GM19043 (cell line): ENCODE results near the gene ADAMTS14.
"Not testable (repeated sequence)": the region's sequence is repeated elsewhere in the genome, so short reads cannot be mapped to it uniquely, and the experiment has no call there.

ENCODE experiments used
- ATAC-seq: cut with Tn5 transposase; IDR thresholded peaks from one replicate; pipeline ENCODE4 v1.9.1; 2021; ENCODE audit warnings: low read depth; ENCODE audit not compliant: unreplicated experiment

The ADAMTS14 gene

GRCh38 chr10:70761727-70762350 lies 89.5 kb downstream of the ADAMTS14 start:
- ATAC-seq, result no peak

- no peak for ATAC-seq
Observed at GRCh38 chr10:70762441-70763175, 90.3 kb downstream of the ADAMTS14 start.

GRCh38 chr10:70763567-70763966 lies 91.3 kb downstream of the ADAMTS14 start:
- no peak for ATAC-seq

GRCh38 chr10:70765794-70766594 lies 93.7 kb downstream of the ADAMTS14 start:
- ATAC-seq, result no peak

GRCh38 chr10:70768026-70768685 lies 95.8 kb downstream of the ADAMTS14 start:
- not testable (repeated sequence) for ATAC-seq

GRCh38 chr10:70769121-70769520 lies 96.8 kb downstream of the ADAMTS14 start:
- ATAC-seq, result no peak

- ATAC-seq, result no peak
Observed at GRCh38 chr10:70770001-70770400, 97.7 kb downstream of the ADAMTS14 start.

- not testable (repeated sequence) for ATAC-seq
Observed at GRCh38 chr10:70770516-70770915, 98.2 kb downstream of the ADAMTS14 start.

- no peak for ATAC-seq
Observed at GRCh38 chr10:70771311-70772194, 99.2 kb downstream of the ADAMTS14 start.

- no peak for ATAC-seq
Observed at GRCh38 chr10:70772627-70773026, 100.3 kb downstream of the ADAMTS14 start.

GRCh38 chr10:70773461-70773860 lies 101.2 kb downstream of the ADAMTS14 start:
- ATAC-seq, result no peak

- ATAC-seq, result no peak
Observed at GRCh38 chr10:70773965-70774809, 101.9 kb downstream of the ADAMTS14 start.

GRCh38 chr10:70774810-70775678 lies 102.7 kb downstream of the ADAMTS14 start:
- ATAC-seq, result no peak

- no peak for ATAC-seq
Observed at GRCh38 chr10:70775679-70776454, 103.6 kb downstream of the ADAMTS14 start.

- ATAC-seq, result no peak
Observed at GRCh38 chr10:70776455-70777005, 104.2 kb downstream of the ADAMTS14 start.

GRCh38 chr10:70777063-70777875 lies 105.0 kb downstream of the ADAMTS14 start:
- ATAC-seq, result no peak
